ENCODE measurements around the gene PGC.

PGC gene

DNA sequence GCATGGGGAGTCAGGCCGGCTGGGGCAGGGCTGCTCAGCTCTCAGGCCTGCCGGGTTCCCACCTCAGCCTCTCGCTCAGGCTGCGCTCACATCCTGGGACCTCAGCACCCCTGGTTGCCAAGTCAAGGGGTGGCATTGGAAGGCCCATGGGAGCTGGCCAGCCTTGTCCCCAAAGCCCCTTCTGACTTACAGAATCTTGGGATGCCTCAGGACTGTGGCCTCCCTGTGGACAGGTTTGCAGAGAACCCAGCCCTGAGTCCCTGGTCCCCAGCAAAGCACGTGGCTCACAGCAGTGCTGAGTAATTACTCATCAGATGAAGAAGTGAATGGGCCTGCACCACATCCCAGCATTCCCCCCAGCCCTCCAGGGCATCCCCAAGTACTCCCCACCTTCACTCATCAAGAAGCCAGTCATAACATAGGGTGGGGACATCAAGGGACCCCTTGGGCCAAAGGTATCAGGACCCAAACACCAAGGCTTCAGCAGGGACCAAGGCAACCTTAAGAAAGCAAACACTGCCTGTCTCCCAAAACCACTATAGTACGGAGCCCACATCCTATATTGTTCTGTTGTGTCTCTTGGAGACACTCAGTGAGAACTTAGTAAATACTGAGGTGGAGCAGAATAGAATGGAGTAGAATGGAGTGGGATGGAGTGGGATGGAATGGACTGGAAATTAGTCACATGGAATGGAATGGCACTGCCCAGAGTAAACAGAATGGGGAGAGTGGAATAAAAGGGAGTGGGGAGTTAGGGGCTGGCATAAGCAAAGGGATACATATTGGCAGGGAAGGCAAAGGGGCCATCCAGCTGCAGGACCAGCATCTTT is 3.6 kb downstream of the PGC start:
- DNase-seq = no peak

GRCh38 chr6:41741625-41742490 is 5.3 kb downstream of the PGC start:
- DNase-seq = no peak

GRCh38 chr6:41740366-41741162 is 6.6 kb downstream of the PGC start:
- DNase-seq = no peak

DNA sequence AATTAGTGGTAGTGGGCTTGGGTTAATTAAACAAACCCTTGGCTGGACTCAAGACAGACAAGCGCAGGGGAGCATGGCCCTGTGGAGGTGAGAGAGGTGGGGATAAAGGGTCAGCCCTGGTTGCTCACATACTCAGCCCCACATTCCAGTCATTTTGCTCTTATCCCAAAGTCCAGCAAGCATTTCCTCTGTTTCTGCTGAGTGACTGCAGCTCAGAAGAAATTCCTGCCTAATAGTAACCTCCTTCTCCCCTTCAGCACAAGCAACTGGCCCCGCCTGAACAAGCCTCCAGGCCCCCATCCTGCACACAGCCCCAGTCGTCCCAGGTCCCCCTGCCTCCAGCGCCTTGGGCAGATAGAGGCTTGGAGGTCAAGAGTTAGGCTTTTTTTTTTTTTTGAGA is 8.2 kb downstream of the PGC start:
- no peak for DNase-seq

- no peak for DNase-seq
Measured at GRCh38 chr6:41737591-41738130, 9.5 kb downstream of the PGC start.

GRCh38 chr6:41736800-41737555 is 10.2 kb downstream of the PGC start:
- no peak for DNase-seq

DNA sequence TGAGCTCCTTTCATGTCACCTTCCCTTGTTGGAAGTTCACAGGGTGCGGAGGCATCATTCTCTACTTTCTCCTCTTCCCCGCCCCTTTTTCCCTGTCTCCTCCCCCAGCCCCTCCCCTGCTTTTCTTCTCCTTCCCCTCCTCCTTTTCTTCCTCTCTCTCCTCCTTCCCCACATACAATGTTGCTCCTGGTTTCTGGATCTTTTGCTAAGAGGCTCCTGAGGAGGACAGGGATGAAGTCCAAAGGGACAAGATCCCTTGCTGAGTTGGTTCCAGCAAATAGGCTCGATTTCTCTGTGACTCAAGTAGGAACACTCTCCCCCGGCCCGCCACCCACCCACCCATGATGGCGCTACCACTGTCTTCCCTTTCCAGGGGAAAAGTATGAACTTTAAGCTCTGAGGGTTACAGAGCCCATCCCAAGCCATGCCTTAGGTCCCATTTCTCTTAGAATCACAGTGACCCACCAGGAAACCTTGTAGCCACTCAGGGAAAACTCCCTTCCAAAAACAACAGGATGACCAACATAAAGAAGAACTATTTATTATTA is 10.9 kb downstream of the PGC start:
- DNase-seq = no peak

GRCh38 chr6:41735427-41736185 is 11.6 kb downstream of the PGC start, which contains the start of gene TFEB:
TSS of gene TFEB (minus strand) at chr6:41735608. CDS start at chr6:41691213, 44,395 bp downstream.
- peak; percentile 87 for DNase-seq

GRCh38 chr6:41734666-41735426 is 12.4 kb downstream of the PGC start:
- DNase-seq = no peak

- peak; percentile 8 for DNase-seq
Measured at GRCh38 chr6:41733707-41734665, 13.2 kb downstream of the PGC start.

DNA sequence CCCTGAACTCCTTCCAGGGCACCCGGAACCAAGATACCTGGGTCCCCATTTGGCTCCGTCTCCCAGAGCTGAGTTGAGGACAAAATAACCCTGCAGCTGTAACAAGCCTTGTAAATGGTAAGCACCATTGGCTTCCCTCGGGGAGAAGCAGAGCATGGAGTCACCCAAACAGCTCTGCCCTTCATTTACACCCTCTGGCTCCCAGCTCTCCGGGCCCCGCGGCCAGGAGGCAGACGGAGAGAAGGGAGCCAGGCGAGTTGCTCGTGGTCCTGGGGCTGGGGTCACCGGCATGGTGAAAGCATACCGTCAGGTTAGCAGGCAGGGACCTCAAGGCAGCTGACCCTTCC is 13.9 kb downstream of the PGC start:
- DNase-seq = no peak

GRCh38 chr6:41732591-41733359 is 14.4 kb downstream of the PGC start:
- DNase-seq = no peak

DNA sequence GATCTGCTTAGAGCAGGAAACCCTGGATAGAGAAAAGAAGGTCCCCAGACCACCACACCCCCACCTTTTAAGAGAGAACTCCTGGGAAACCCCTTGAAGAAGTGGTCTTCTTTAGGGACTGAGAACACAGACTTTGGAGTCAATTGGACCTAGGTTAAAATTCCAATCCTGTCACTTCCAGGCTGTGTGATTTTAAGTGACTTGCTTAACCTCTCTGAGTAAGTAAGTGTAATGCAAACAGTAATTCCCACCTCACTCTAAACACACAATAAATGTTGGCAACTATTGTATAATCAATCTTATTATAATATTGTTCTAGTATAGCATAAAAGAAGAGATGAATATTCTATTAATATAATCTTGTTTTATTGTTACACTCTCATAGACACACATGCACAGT is 15.0 kb downstream of the PGC start:
- no peak for DNase-seq

GRCh38 chr6:41731561-41732086 is 15.6 kb downstream of the PGC start:
- DNase-seq = no peak

DNA sequence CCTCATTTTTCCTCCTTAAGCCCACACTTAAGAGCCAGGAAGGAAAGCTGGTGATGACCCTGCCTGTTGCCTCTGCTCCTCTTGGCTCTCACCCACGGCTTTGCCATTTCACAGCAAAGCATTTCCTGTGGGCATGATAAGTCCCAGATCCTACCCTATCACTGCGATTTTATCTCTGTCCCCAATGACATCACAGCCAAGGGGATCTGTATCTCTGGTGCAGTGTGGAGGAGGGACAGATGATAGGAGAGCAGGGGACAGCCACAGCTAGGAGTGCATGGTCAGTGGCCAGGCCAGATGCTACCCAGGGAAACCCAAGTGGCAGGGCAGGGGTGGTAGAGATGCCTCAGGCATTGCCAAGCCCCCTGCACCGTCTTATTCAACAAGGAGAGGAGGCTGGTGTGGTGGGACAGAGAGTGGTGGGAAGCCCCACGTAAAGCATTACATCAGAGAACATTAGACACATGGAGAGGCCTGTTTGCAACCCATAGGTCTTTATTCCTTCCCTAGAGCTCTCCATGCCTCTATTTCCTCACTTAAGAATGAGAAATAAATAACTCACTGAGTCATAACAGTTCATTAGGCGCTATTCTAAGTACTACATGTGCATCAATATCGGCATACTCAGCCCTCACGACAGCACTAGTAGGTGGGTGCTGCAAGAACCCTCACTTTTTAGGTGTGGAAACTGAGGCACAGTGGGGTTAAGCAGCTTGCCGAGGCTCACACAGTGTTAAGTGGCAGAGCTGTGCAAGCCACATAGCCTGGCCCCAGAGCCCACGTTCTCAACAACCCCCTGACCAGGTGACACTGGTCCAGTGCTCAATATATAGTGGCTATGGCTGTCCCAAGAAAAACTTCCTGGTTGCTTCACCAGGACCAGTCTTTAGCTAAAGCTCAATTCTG is 16.4 kb downstream of the PGC start:
- no peak for DNase-seq

DNA sequence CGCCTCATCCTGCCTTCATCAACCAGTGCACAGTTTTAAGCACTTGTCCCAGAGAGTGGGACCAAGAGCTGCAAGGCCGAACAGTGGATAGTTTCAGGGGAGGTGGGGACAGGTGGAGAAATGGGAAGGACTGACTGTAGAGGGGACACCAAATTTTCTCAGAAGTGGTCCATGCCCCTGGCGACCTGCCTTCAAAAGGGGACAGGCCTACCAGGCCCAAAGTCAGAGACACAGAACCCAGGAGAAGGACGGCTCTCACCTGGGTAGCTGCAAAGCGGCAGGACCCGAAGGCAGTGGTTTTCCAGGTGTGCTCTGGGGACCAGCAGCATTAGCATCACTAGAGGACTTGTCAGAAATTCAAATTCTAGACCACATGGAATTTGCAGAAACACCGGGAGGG is 17.6 kb downstream of the PGC start:
- DNase-seq = no peak

DNA sequence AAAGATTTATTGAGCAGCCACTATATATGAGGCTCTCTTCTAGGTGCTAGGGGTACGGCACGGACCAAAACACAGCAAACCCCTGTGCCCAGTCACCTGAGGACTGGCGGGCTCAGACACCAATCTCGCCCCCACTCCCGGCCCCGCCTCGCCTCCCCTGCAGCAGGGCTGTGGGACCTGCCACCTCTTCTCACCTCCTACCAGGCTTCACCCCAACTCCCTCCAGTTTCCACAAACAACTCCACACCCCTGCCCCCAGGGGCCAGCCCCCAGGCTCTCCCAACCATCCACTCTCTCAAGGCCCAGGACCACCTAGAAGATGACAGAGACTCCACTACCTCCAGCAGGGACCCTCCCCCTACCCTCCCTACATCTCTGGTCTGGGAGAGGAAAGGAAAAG is 18.2 kb downstream of the PGC start:
- no peak for DNase-seq

Data from hematopoietic multipotent progenitor cell treated with erythropoietin and hydrocortisone succinate and interleukin-3 and kit ligand, for 8 days (in vitro differentiated cells).